Calu3 (cell line): ENCODE measurements around the gene DET1. TPM values are rescaled to one million over a fixed set of nuclear protein-coding genes. Genes with fewer than 3 reads are reported as not detected.
A peak's percentile ranks its signal among the peaks of the same experiment; 100 is the strongest.
"Not testable (repeated sequence)": the region's sequence is repeated elsewhere in the genome, so short reads cannot be mapped to it uniquely, and the experiment has no call there.

Experiments used
- BruUV-seq: library from RNA; stranded (reverse); fragments of 400-500 nt; replicated peaks from 2 replicates; lab custom pipeline; 2021; lab: Mats Ljungman, UMichigan
- CTCF ChIA-PET: fragments of 300-600 bp; sonication (Branson Sonifier 250); formaldehyde crosslinking; loops from one replicate; lab custom pipeline; 2022; ENCODE audit warnings: antibody characterized with exemption; lab: Charles Lee
- DNase-seq: peaks from one replicate; pipeline ENCODE4 v3.0.0; 2022
- H3K27ac Mint-ChIP-seq: one replicate; pipeline ENCODE4 v1.8.0; 2022; ENCODE audit warnings: mixed read lengths; ENCODE audit not compliant: unreplicated experiment
- H3K27me3 Mint-ChIP-seq: one replicate; pipeline ENCODE4 v1.8.0; 2022; ENCODE audit warnings: mixed read lengths; ENCODE audit not compliant: unreplicated experiment
- H3K36me3 Mint-ChIP-seq: one replicate; pipeline ENCODE4 v1.8.0; 2022; ENCODE audit warnings: mild to moderate bottlenecking, moderate library complexity, mixed read lengths; ENCODE audit not compliant: insufficient read depth, unreplicated experiment
- H3K4me1 Mint-ChIP-seq: one replicate; pipeline ENCODE4 v1.8.0; 2022; ENCODE audit warnings: mild to moderate bottlenecking, low read depth, mixed read lengths; ENCODE audit not compliant: unreplicated experiment
- H3K4me3 Mint-ChIP-seq: one replicate; pipeline ENCODE4 v1.8.0; 2022; ENCODE audit warnings: mild to moderate bottlenecking, low read depth, moderate library complexity, mixed read lengths; ENCODE audit not compliant: unreplicated experiment
- H3K9me3 Mint-ChIP-seq: one replicate; pipeline ENCODE4 v1.8.0; 2022; ENCODE audit warnings: low read depth, mixed read lengths; ENCODE audit not compliant: unreplicated experiment
- CTCF ChIP-seq: fragments of 200-600 bp; IDR thresholded peaks from one replicate; pipeline ENCODE4 v1.8.0; 2022; ENCODE audit warnings: antibody characterized with exemption; ENCODE audit not compliant: unreplicated experiment
- intact Hi-C: fragments of 100-400 bp; cut with micrococcal nuclease; formaldehyde crosslinking; loops from one replicate; pipeline ENCODE4 v1.10.0; 2022; ENCODE audit not compliant: unreplicated experiment
- total RNA-seq: library from RNA; stranded (reverse); gene quantifications from 2 replicates; pipeline ENCODE4 v1.2.3, GENCODE V29; 2022

Gene DET1
- total RNA-seq, 1 experiment from 2014 or later = 4.2 TPM

GRCh38 chr15:88563638-88564037, 17.2 kb upstream of the DET1 start:
- no peak overlapping the region for H3K4me3 Mint-ChIP-seq
- no peak for TF ChIP-seq CTCF
- CTCF ChIA-PET = no interaction called here
- BruUV-seq = no TSS peak
- intact Hi-C loops = no loop called here
- DNase-seq = peak; percentile 8
- H3K36me3 Mint-ChIP-seq = no peaks in the 10 kb centered on the region
- peaks cover 87% of the 10 kb centered on the region for H3K27me3 Mint-ChIP-seq
- H3K9me3 Mint-ChIP-seq = peaks cover 2% of the 10 kb centered on the region
- H3K27ac Mint-ChIP-seq = no peak overlapping the region
- peaks cover 8% of the 10 kb centered on the region for H3K4me1 Mint-ChIP-seq

- H3K36me3 Mint-ChIP-seq, DNase-seq, intact Hi-C loops: not testable (repeated sequence)
Measured at GRCh38 chr15:88559565-88559964, 13.1 kb upstream of the DET1 start.

GRCh38 chr15:88558026-88558425, 11.5 kb upstream of the DET1 start:
- BruUV-seq, H3K36me3 Mint-ChIP-seq, H3K4me3 Mint-ChIP-seq, H3K27ac Mint-ChIP-seq, H3K9me3 Mint-ChIP-seq, DNase-seq, CTCF ChIA-PET, intact Hi-C loops, H3K4me1 Mint-ChIP-seq: not testable (repeated sequence)
- peaks cover 53% of the 10 kb centered on the region for H3K27me3 Mint-ChIP-seq

More at GRCh38 chr15:88559565-88559964, 13.1 kb upstream of the DET1 start:
- H3K27ac Mint-ChIP-seq, CTCF ChIA-PET, BruUV-seq, H3K4me3 Mint-ChIP-seq, H3K9me3 Mint-ChIP-seq, H3K4me1 Mint-ChIP-seq: not testable (repeated sequence)
- H3K27me3 Mint-ChIP-seq = peaks cover 67% of the 10 kb centered on the region

- intact Hi-C loops = loop anchor here (5.0 kb wide), 1 partner anchor 64 kb away; no protein-coding TSS in a partner anchor
- CTCF ChIA-PET, BruUV-seq, H3K4me1 Mint-ChIP-seq, H3K4me3 Mint-ChIP-seq, H3K27me3 Mint-ChIP-seq, DNase-seq, H3K9me3 Mint-ChIP-seq, H3K27ac Mint-ChIP-seq, H3K36me3 Mint-ChIP-seq: not testable (repeated sequence)
Measured at GRCh38 chr15:88548009-88548408, 1.5 kb upstream of the DET1 start.

GRCh38 chr15:88545578-88546247, 768 bp downstream of the DET1 start:
- peak overlapping the region; percentile 74 for H3K4me3 Mint-ChIP-seq
- DNase-seq, H3K4me1 Mint-ChIP-seq, H3K36me3 Mint-ChIP-seq, H3K9me3 Mint-ChIP-seq, H3K27me3 Mint-ChIP-seq, CTCF ChIA-PET: not testable (repeated sequence)
- TSS peak; percentile 71 for BruUV-seq
- intact Hi-C loops = loop anchor here (5.0 kb wide), 1 partner anchor 67 kb away; no protein-coding TSS in a partner anchor
- peak overlapping the region; percentile 60 for H3K27ac Mint-ChIP-seq

- intact Hi-C loops = no loop called here
- CTCF ChIA-PET = no interaction called here
- H3K4me3 Mint-ChIP-seq = no peak overlapping the region
- DNase-seq = no peak
- no TSS peak for BruUV-seq
- H3K27ac Mint-ChIP-seq = no peak overlapping the region
- no peaks in the 10 kb centered on the region for H3K9me3 Mint-ChIP-seq
- H3K36me3 Mint-ChIP-seq = peaks cover 8% of the 10 kb centered on the region
- no peaks in the 10 kb centered on the region for H3K4me1 Mint-ChIP-seq
- no peak for TF ChIP-seq CTCF
- no peaks in the 10 kb centered on the region for H3K27me3 Mint-ChIP-seq
Measured at GRCh38 chr15:88543065-88543776, 3.3 kb downstream of the DET1 start.
